CD14-positive monocyte (primary cell): ENCODE measurements around the gene ECM1. TPM values are rescaled to one million over a fixed set of nuclear protein-coding genes. Genes with fewer than 3 reads are reported as not detected.

Experiments used
- DNase-seq, 3 donors: peaks; one replicate each; pipeline ENCODE4 v3.0.0-alpha.2; 2011 to 2022
- H2AFZ ChIP-seq: 2 replicates; pipeline ENCODE4 v1.6.0; 2012; ENCODE audit warnings: mild to moderate bottlenecking, low read depth, low read length, inconsistent platforms; ENCODE audit not compliant: insufficient read depth, poor library complexity, severe bottlenecking
- H3K27ac ChIP-seq, 2 donors: 1 replicate in 1 of 2; 2 replicates in 1 of 2; pipeline ENCODE4 v1.5.1; 2012 to 2013; ENCODE audit warnings: low read length in 2 of 2, control low read depth in 1 of 2, inconsistent platforms in 1 of 2, low read depth in 1 of 2, mild to moderate bottlenecking in 1 of 2
- H3K27me3 ChIP-seq, 2 donors: one replicate each; pipeline versions ENCODE4 v1.6.0 to v1.6.1; 2011 to 2013; ENCODE audit warnings: low read length in 2 of 2; ENCODE audit not compliant: control insufficient read depth in 2 of 2, insufficient read depth in 2 of 2
- H3K36me3 ChIP-seq, 2 donors: replicated peaks in 1 of 2; 1 replicate in 1 of 2; 2 replicates in 1 of 2; pipeline versions ENCODE4 v1.5.1 to v1.6.1; 2012 to 2013; ENCODE audit warnings: low read length in 2 of 2, control low read depth in 1 of 2, inconsistent platforms in 1 of 2, mild to moderate bottlenecking in 1 of 2; ENCODE audit not compliant: insufficient read depth in 2 of 2, control insufficient read depth in 1 of 2
- H3K4me1 ChIP-seq, 2 donors: 1 replicate in 1 of 2; 2 replicates in 1 of 2; pipeline versions ENCODE4 v1.5.1 to v1.6.1; 2012 to 2013; ENCODE audit warnings: low read length in 2 of 2, control low read depth in 1 of 2, inconsistent platforms in 1 of 2, mild to moderate bottlenecking in 1 of 2, moderate library complexity in 1 of 2; ENCODE audit not compliant: insufficient read depth in 2 of 2, control insufficient read depth in 1 of 2
- H3K4me2 ChIP-seq: replicated peaks from 2 replicates; pipeline ENCODE3; 2012; ENCODE audit warnings: low read length, moderate library complexity, mild to moderate bottlenecking; ENCODE audit not compliant: poor library complexity, severe bottlenecking; ENCODE audit errors: extremely low read depth
- H3K4me3 ChIP-seq, 3 experiments: fragments of 200-600 bp in 1 of 3; sonication (generic) in 1 of 3; replicated peaks in 1 of 3; 1 replicate in 2 of 3; 2 replicates in 1 of 3; pipeline ENCODE4 v1.5.1; 2011 to 2013; ENCODE audit warnings: low read length in 3 of 3, mild to moderate bottlenecking in 3 of 3, control low read depth in 2 of 3, low read depth in 2 of 3, inconsistent platforms in 1 of 3, moderate library complexity in 1 of 3
- H3K79me2 ChIP-seq: 2 replicates; pipeline ENCODE4 v1.6.0; 2012; ENCODE audit warnings: mild to moderate bottlenecking, control low read depth, inconsistent platforms, low read length, moderate library complexity; ENCODE audit not compliant: insufficient read depth
- H3K9ac ChIP-seq: 2 replicates; pipeline ENCODE4 v1.6.0; 2017; ENCODE audit warnings: low read length, mild to moderate bottlenecking; ENCODE audit not compliant: insufficient read depth, poor library complexity, severe bottlenecking
- H3K9me3 ChIP-seq, 2 donors: replicated peaks in 1 of 2; 1 replicate in 1 of 2; 2 replicates in 1 of 2; pipeline versions ENCODE4 v1.5.1 to v1.6.1; 2012 to 2013; ENCODE audit warnings: low read length in 2 of 2, control low read depth in 1 of 2; ENCODE audit not compliant: control insufficient read depth in 1 of 2, insufficient read depth in 1 of 2
- H4K20me1 ChIP-seq: 2 replicates; pipeline ENCODE4 v1.6.0; 2012; ENCODE audit warnings: mild to moderate bottlenecking, low read length, control low read depth, moderate library complexity; ENCODE audit not compliant: insufficient read depth
- H3K27ac Mint-ChIP-seq, 7 donors: one replicate each; pipeline ENCODE4 v1.8.0; 2020; ENCODE audit warnings: mild to moderate bottlenecking in 7 of 7, mixed read lengths in 7 of 7, moderate library complexity in 6 of 7, inconsistent platforms in 2 of 7
- H3K27me3 Mint-ChIP-seq, 3 donors: one replicate each; pipeline ENCODE4 v1.8.0; 2021 to 2022; ENCODE audit warnings: low read depth in 3 of 3, mild to moderate bottlenecking in 3 of 3, mixed read lengths in 3 of 3, moderate library complexity in 3 of 3, inconsistent platforms in 1 of 3
- H3K36me3 Mint-ChIP-seq, 2 donors: one replicate each; pipeline ENCODE4 v1.8.0; 2020; ENCODE audit warnings: mixed read lengths in 2 of 2, inconsistent platforms in 1 of 2, mild to moderate bottlenecking in 1 of 2
- H3K4me1 Mint-ChIP-seq: one replicate; pipeline ENCODE4 v1.8.0; 2020; ENCODE audit warnings: mild to moderate bottlenecking, mixed read lengths
- H3K4me3 Mint-ChIP-seq, 2 donors: one replicate each; pipeline ENCODE4 v1.8.0; 2020; ENCODE audit warnings: mild to moderate bottlenecking in 2 of 2, mixed read lengths in 2 of 2, moderate library complexity in 1 of 2
- H3K9me3 Mint-ChIP-seq, 7 donors: one replicate each; pipeline ENCODE4 v1.8.0; 2020 to 2022; ENCODE audit warnings: mixed read lengths in 7 of 7, mild to moderate bottlenecking in 6 of 7, moderate library complexity in 6 of 7, inconsistent platforms in 2 of 7
- CTCF ChIP-seq: fragments of 200-600 bp; IDR thresholded peaks from one replicate; pipeline ENCODE4 v1.8.0; 2022; ENCODE audit warnings: antibody characterized with exemption, mild to moderate bottlenecking
- WGBS: methylation state at CpG from one replicate; pipeline ENCODE4 v1.1.5; 2013; ENCODE audit warnings: missing lambda C conversion rate; ENCODE audit not compliant: insufficient coverage; 5-methylcytosine and 5-hydroxymethylcytosine counted together
- intact Hi-C, 2 donors: fragments of 100-400 bp; cut with micrococcal nuclease; formaldehyde crosslinking; loops; one replicate each; pipeline versions ENCODE4 v1.15.0 to v1.15.1; 2023
- polyA plus RNA-seq, 3 donors: library from polyadenylated mRNA; depleted of rRNA in 1 of 3; unstranded in 2 of 3; stranded (reverse) in 1 of 3; fragments of 300-500 nt in 2 of 3; fragments of >200 nt in 1 of 3; fragmentation: Illumina TruSeq in 2 of 3; gene quantifications; 1 replicate in 2 of 3; 2 replicates in 1 of 3; pipeline ENCODE4 v1.2.3, GENCODE V29; 2012 to 2021

ECM1 gene
- polyA plus RNA-seq, 3 donors, result 1.0 TPM; not detected in 2

GRCh38 chr1:150550222-150551050 is 42.5 kb downstream of the ECM1 start:
- Histone ChIP-seq H3K4me3 (peak overlapping the region; percentile 52 to 86 (median 68)), H3K4me2 (peak overlapping the region; percentile 94), H3K27me3 (peaks cover 0 to 1% of the 10 kb centered on the region in 2 donors), H3K36me3 (peaks cover 9 to 18% of the 10 kb centered on the region in 2 donors), H3K4me1 (peaks cover 61 to 62% of the 10 kb centered on the region in 2 donors), H4K20me1 (peaks cover 3% of the 10 kb centered on the region), H3K9me3 (no peaks in the 10 kb centered on the region), H2AFZ (no peak overlapping the region), H3K79me2 (peaks cover 45% of the 10 kb centered on the region), H3K9ac (peak overlapping the region; percentile 78), H3K27ac (peak overlapping the region; percentile 80 to 82)
- intact Hi-C loops, result loop anchor here in 1 of 2 donors (10.0 kb wide), 2 partner anchors 66 to 286 kb away; partner anchors contain the start of genes APH1A and TARS2
- peaks cover 16 to 17% of the 10 kb centered on the region in 2 donors for H3K36me3 Mint-ChIP-seq
- WGBS, result no CpG with 5 or more reads among the region's 22 CpGs
- peaks cover 3 to 10% (median 4%) of the 10 kb centered on the region in 3 donors for H3K27me3 Mint-ChIP-seq
- no peak for TF ChIP-seq CTCF
- peak overlapping the region; percentile 88 to 95 for H3K4me3 Mint-ChIP-seq
- peaks cover 57% of the 10 kb centered on the region for H3K4me1 Mint-ChIP-seq
- H3K27ac Mint-ChIP-seq, result peak overlapping the region; percentile 86 to 99 (median 97)
- H3K9me3 Mint-ChIP-seq, result peaks cover 0 to 2% (median 0%) of the 10 kb centered on the region in 7 donors
- no peak for DNase-seq

GRCh38 chr1:150551051-150551783 is 43.3 kb downstream of the ECM1 start:
- intact Hi-C loops, result loop anchor here in 1 of 2 donors (10.0 kb wide), 2 partner anchors 66 to 286 kb away; partner anchors contain the start of genes APH1A and TARS2
- DNase-seq, result peak in 2 of 3 donors; percentile 33 to 36
- Mint-ChIP-seq H3K27me3 (peaks cover 0 to 8% (median 2%) of the 10 kb centered on the region in 3 donors), H3K36me3 (peaks cover 23 to 25% of the 10 kb centered on the region in 2 donors), H3K4me3 (peak overlapping the region; percentile 88 to 95), H3K27ac (peak overlapping the region; percentile 86 to 99 (median 97)), H3K9me3 (peaks cover 0 to 2% (median 0%) of the 10 kb centered on the region in 7 donors), H3K4me1 (peaks cover 57% of the 10 kb centered on the region)
- Histone ChIP-seq H3K27me3 (no peaks in the 10 kb centered on the region), H4K20me1 (peaks cover 11% of the 10 kb centered on the region), H3K27ac (peak overlapping the region; percentile 80 to 82), H3K9ac (peak overlapping the region; percentile 47), H3K9me3 (no peaks in the 10 kb centered on the region), H3K4me1 (peaks cover 61 to 62% of the 10 kb centered on the region in 2 donors), H3K4me3 (peak overlapping the region in 2 of 3 experiments; percentile 68 to 86), H3K4me2 (peak overlapping the region; percentile 94), H2AFZ (no peak overlapping the region), H3K79me2 (peaks cover 49% of the 10 kb centered on the region), H3K36me3 (peaks cover 17 to 25% of the 10 kb centered on the region in 2 donors)
- WGBS, result 25% methylated on average over 4 of the region's 11 CpGs
- TF ChIP-seq CTCF, result no peak
